ENCODE results near the gene EPPIN.

GRCh38 chr20:45503403-45503802, 43.8 kb downstream of the EPPIN start:
- TF ChIP-seq CTCF (IDR thresholded peaks at IDR 0.05) (no peak), POLR2A (IDR thresholded peaks at IDR 0.05) (no peak), POLR2AphosphoS5 (IDR thresholded peaks at IDR 0.05) (no peak), EP300 (IDR thresholded peaks at IDR 0.05) (no peak)
